Natural killer cell (primary cell): Measurements from ENCODE around the gene LSM3. TPM values are rescaled to one million over a fixed set of nuclear protein-coding genes. Genes with fewer than 3 reads are reported as not detected.

ENCODE experiments used
- ATAC-seq, 3 donors: fragments of 150-1000 bp in 2 of 3; fragments of 200-7000 bp in 1 of 3; cut with Tn5 transposase; 1 replicate in 1 of 3; 2 replicates in 2 of 3; pipeline ENCODE4 v1.10.0; 2021; ENCODE audit warnings: mild to moderate bottlenecking in 2 of 3, moderate library complexity in 2 of 3
- DNase-seq, 2 donors: peaks; one replicate each; pipeline versions ENCODE4 v3.0.0 to v3.0.0-alpha.2; 2013 to 2021; ENCODE audit warnings: mixed read lengths in 1 of 2
- H3K27ac ChIP-seq: one replicate; pipeline ENCODE4 v1.5.1; 2013; ENCODE audit warnings: mild to moderate bottlenecking, low read length
- H3K27me3 ChIP-seq: one replicate; pipeline ENCODE4 v1.6.1; 2013; ENCODE audit warnings: low read length; ENCODE audit not compliant: control insufficient read depth, insufficient read depth
- H3K36me3 ChIP-seq: one replicate; pipeline ENCODE4 v1.6.1; 2013; ENCODE audit warnings: low read length; ENCODE audit not compliant: control insufficient read depth, insufficient read depth
- H3K4me1 ChIP-seq: one replicate; pipeline ENCODE4 v1.6.1; 2013; ENCODE audit warnings: low read length; ENCODE audit not compliant: control insufficient read depth, insufficient read depth
- H3K4me3 ChIP-seq: one replicate; pipeline ENCODE4 v1.5.1; 2013; ENCODE audit warnings: low read length
- H3K9me3 ChIP-seq: one replicate; pipeline ENCODE4 v1.6.1; 2013; ENCODE audit warnings: low read length; ENCODE audit not compliant: control insufficient read depth, insufficient read depth
- H3K27ac Mint-ChIP-seq, 2 donors: one replicate each; pipeline ENCODE4 v1.8.0; 2022; ENCODE audit warnings: mild to moderate bottlenecking in 2 of 2, mixed read lengths in 2 of 2, moderate library complexity in 1 of 2
- H3K27me3 Mint-ChIP-seq, 2 donors: one replicate each; pipeline ENCODE4 v1.8.0; 2022; ENCODE audit warnings: low read depth in 2 of 2, mixed read lengths in 2 of 2
- H3K36me3 Mint-ChIP-seq: one replicate; pipeline ENCODE4 v1.8.0; 2022; ENCODE audit warnings: mixed read lengths
- H3K4me1 Mint-ChIP-seq, 2 donors: one replicate each; pipeline ENCODE4 v1.8.0; 2022; ENCODE audit warnings: mixed read lengths in 2 of 2
- H3K4me3 Mint-ChIP-seq: one replicate; pipeline ENCODE4 v1.8.0; 2022; ENCODE audit warnings: mild to moderate bottlenecking, moderate library complexity, mixed read lengths
- H3K9me3 Mint-ChIP-seq, 2 donors: one replicate each; pipeline ENCODE4 v1.8.0; 2022; ENCODE audit warnings: mixed read lengths in 2 of 2
- CTCF ChIP-seq: fragments of 200-600 bp; IDR thresholded peaks from one replicate; pipeline ENCODE4 v1.8.0; 2022; ENCODE audit warnings: antibody characterized with exemption
- WGBS: methylation state at CpG from one replicate; pipeline ENCODE4 v1.1.7; 2013; ENCODE audit warnings: missing lambda C conversion rate; ENCODE audit not compliant: insufficient coverage; 5-methylcytosine and 5-hydroxymethylcytosine counted together
- intact Hi-C: fragments of 100-400 bp; cut with micrococcal nuclease; formaldehyde crosslinking; loops from one replicate; pipeline ENCODE4 v1.14.2; 2022
- total RNA-seq, 4 donors: library from RNA; stranded (reverse); fragments of 120-200 nt in 1 of 4; gene quantifications; one replicate each; pipeline versions ENCODE4 v1.2.3 to v1.2.4, GENCODE V29; 2013 to 2022

Gene LSM3
- total RNA-seq, 3 donors from 2014 or later (not counting 1 experiment from before 2014, with no cell fraction given): 7.6 to 9.1 (median 8.9) TPM

DNA sequence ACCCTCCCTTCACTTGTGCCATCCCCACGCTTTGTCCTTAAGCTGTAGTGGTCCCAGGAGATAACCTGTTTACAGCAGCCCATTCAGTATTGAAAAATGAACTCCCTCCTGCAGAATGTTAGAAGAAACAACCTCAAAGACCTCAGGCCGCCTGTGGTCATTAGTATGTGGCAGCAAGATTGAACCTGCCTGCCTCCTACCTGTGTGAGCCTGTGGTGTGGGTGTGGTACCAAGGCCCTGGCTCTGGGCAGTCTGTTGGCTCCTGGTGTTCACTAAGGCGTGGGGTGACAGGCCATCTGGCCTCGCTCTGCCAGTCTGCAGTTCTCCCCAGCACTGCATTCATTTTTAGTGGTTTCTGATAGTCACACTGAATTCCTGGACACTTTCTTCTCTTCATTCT, 21.0 kb downstream of the LSM3 start:
- Histone ChIP-seq H3K27me3 (no peaks in the 10 kb centered on the region), H3K27ac (no peak overlapping the region), H3K4me3 (no peak overlapping the region), H3K36me3 (peaks cover 6% of the 10 kb centered on the region), H3K4me1 (no peaks in the 10 kb centered on the region), H3K9me3 (no peaks in the 10 kb centered on the region)
- ATAC-seq (no peak), DNase-seq (no peak)
- no peaks in the 10 kb centered on the region for H3K9me3 Mint-ChIP-seq
- H3K36me3 Mint-ChIP-seq: peaks cover 14% of the 10 kb centered on the region
- no peak overlapping the region for H3K4me3 Mint-ChIP-seq
- no peaks in the 10 kb centered on the region for H3K27me3 Mint-ChIP-seq
- intact Hi-C loops: no loop called here
- H3K4me1 Mint-ChIP-seq: peaks cover 0 to 12% of the 10 kb centered on the region in 2 donors
- H3K27ac Mint-ChIP-seq: peak overlapping the region in 1 of 2 donors; percentile 19
- TF ChIP-seq CTCF: no peak
- WGBS: 94% methylated on average over 4 of the region's 4 CpGs

- no peak for ATAC-seq
- Mint-ChIP-seq H3K4me1 (peaks cover 0 to 7% of the 10 kb centered on the region in 2 donors), H3K36me3 (peaks cover 14% of the 10 kb centered on the region), H3K9me3 (no peaks in the 10 kb centered on the region), H3K27me3 (no peaks in the 10 kb centered on the region), H3K4me3 (no peak overlapping the region), H3K27ac (peak overlapping the region in 1 of 2 donors; percentile 19)
- no peak for DNase-seq
- no peak for TF ChIP-seq CTCF
- H3K4me3 ChIP-seq: no peak overlapping the region
- H3K36me3 ChIP-seq: peaks cover 6% of the 10 kb centered on the region
- H3K27ac ChIP-seq: no peak overlapping the region
- WGBS: 96% methylated on average over 4 of the region's 4 CpGs
- intact Hi-C loops: no loop called here
- H3K4me1 ChIP-seq: no peaks in the 10 kb centered on the region
- H3K27me3 ChIP-seq: no peaks in the 10 kb centered on the region
- no peaks in the 10 kb centered on the region for H3K9me3 ChIP-seq
These were observed 21.7 kb downstream of the LSM3 start for GRCh38 chr3:14200276-14200675.

DNA sequence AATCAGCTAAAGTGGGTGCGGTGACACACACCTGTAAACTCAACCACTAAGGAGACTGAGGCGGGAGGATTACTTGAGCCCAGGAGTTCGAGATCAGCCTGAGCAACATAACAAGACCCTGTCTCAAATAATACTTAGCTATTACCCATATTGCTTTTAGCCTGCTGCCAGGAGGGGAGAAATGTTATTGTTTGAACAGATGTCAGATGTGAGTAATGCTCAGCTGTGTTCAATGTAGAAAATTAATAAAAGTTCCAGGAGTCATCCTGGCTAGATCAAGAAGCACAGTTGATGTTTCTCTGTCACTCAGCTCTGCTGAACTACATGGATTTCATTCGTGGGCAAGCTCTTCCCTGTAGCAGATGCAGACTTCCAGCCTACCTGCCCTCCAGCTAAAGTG, 22.2 kb downstream of the LSM3 start:
- H3K36me3 ChIP-seq: peaks cover 6% of the 10 kb centered on the region
- peaks cover 0 to 7% of the 10 kb centered on the region in 2 donors for H3K4me1 Mint-ChIP-seq
- H3K9me3 Mint-ChIP-seq: no peaks in the 10 kb centered on the region
- H3K27ac Mint-ChIP-seq: no peak overlapping the region
- no peak overlapping the region for H3K4me3 ChIP-seq
- intact Hi-C loops: no loop called here
- TF ChIP-seq CTCF: no peak
- H3K4me1 ChIP-seq: no peaks in the 10 kb centered on the region
- DNase-seq: no peak
- no peak for ATAC-seq
- no peak overlapping the region for H3K4me3 Mint-ChIP-seq
- H3K27me3 Mint-ChIP-seq: no peaks in the 10 kb centered on the region
- peaks cover 14% of the 10 kb centered on the region for H3K36me3 Mint-ChIP-seq
- H3K9me3 ChIP-seq: no peaks in the 10 kb centered on the region
- WGBS: 93% methylated on average over 4 of the region's 4 CpGs
- H3K27ac ChIP-seq: no peak overlapping the region
- H3K27me3 ChIP-seq: no peaks in the 10 kb centered on the region

- TF ChIP-seq CTCF: no peak
- no peak overlapping the region for H3K4me3 ChIP-seq
- H3K9me3 Mint-ChIP-seq: no peaks in the 10 kb centered on the region
- no peaks in the 10 kb centered on the region for H3K9me3 ChIP-seq
- H3K27me3 ChIP-seq: no peaks in the 10 kb centered on the region
- intact Hi-C loops: no loop called here
- no peak overlapping the region for H3K27ac Mint-ChIP-seq
- peaks cover 6% of the 10 kb centered on the region for H3K36me3 ChIP-seq
- no peak for ATAC-seq
- H3K27ac ChIP-seq: no peak overlapping the region
- no peaks in the 10 kb centered on the region for H3K4me1 ChIP-seq
- DNase-seq: no peak
- H3K4me1 Mint-ChIP-seq: peaks cover 0 to 7% of the 10 kb centered on the region in 2 donors
- WGBS: 78% methylated on average over 7 of the region's 7 CpGs
- no peak overlapping the region for H3K4me3 Mint-ChIP-seq
- no peaks in the 10 kb centered on the region for H3K27me3 Mint-ChIP-seq
- H3K36me3 Mint-ChIP-seq: peaks cover 14% of the 10 kb centered on the region
These were observed 23.5 kb downstream of the LSM3 start for GRCh38 chr3:14201940-14202684.
